K562 (cell line): ENCODE results near the gene SH2D3A. TPM values are rescaled to one million over a fixed set of nuclear protein-coding genes. Genes with fewer than 3 reads are reported as not detected.

Experiments used
- BDP1 ChIP-seq: IDR thresholded peaks from 3 replicates; pipeline ENCODE4 v1.6.1; 2011; ENCODE audit not compliant: insufficient read length, insufficient read depth
- CCAR2 ChIP-seq: fragments of 200-400 bp; formaldehyde crosslinking; IDR thresholded peaks from 2 replicates; pipeline ENCODE4 v1.6.1; 2017; ENCODE audit warnings: mild to moderate bottlenecking, low read depth, low read length
- CSDE1 ChIP-seq, 2 experiments: fragments of 450-650 bp; IDR thresholded peaks; 2 replicates each; pipeline ENCODE4 v1.6.1; 2016; ENCODE audit warnings: mild to moderate bottlenecking in 1 of 2
- CTBP1 ChIP-seq: fragments of 450-650 bp; IDR thresholded peaks from 2 replicates; pipeline ENCODE4 v1.6.1; 2016; ENCODE audit warnings: borderline replicate concordance
- DNMT1 ChIP-seq: fragments of 450-650 bp; IDR thresholded peaks from 2 replicates; pipeline ENCODE4 v1.6.1; 2016; ENCODE audit warnings: antibody characterized with exemption, mild to moderate bottlenecking
- JUN ChIP-seq, 2 experiments: sonication (generic) in 1 of 2; formaldehyde crosslinking in 1 of 2; IDR thresholded peaks; 2 replicates each; pipeline versions ENCODE4 v1.6.1 to v1.8.0; 2012 to 2022; ENCODE audit warnings: borderline replicate concordance in 2 of 2, mild to moderate bottlenecking in 2 of 2, improper control_type of control experiment in 1 of 2, low read depth in 1 of 2, low read length in 1 of 2, missing genetic modification reagents in 1 of 2
- MTA1 ChIP-seq: fragments of 450-650 bp; IDR thresholded peaks from 2 replicates; pipeline ENCODE4 v1.6.1; 2017; ENCODE audit warnings: borderline replicate concordance
- OTX1 ChIP-seq: fragments of 450-650 bp; formaldehyde crosslinking; IDR thresholded peaks from 2 replicates; pipeline ENCODE4 v1.4.0; 2022; ENCODE audit warnings: mild to moderate bottlenecking
- PCBP2 ChIP-seq: fragments of 200-400 bp; formaldehyde crosslinking; IDR thresholded peaks from 2 replicates; pipeline ENCODE4 v1.6.1; 2018; ENCODE audit warnings: low read length, low read depth, mild to moderate bottlenecking, moderate library complexity; ENCODE audit not compliant: poor library complexity, severe bottlenecking
- POLR2A ChIP-seq: fragments of 450-650 bp; conservative IDR thresholded peaks from 2 replicates; pipeline ENCODE4 v1.6.1; 2016
- RFX1 ChIP-seq: fragments of 450-650 bp; IDR thresholded peaks from 2 replicates; pipeline ENCODE4 v1.6.1; 2016; ENCODE audit warnings: mild to moderate bottlenecking, moderate library complexity
- SRSF3 ChIP-seq: fragments of 200-400 bp; formaldehyde crosslinking; IDR thresholded peaks from 2 replicates; pipeline ENCODE4 v1.6.1; 2016; ENCODE audit warnings: mild to moderate bottlenecking, low read length, moderate library complexity; ENCODE audit not compliant: insufficient read depth
- SRSF9 ChIP-seq: fragments of 200-400 bp; formaldehyde crosslinking; IDR thresholded peaks from 2 replicates; pipeline ENCODE4 v1.6.1; 2017; ENCODE audit warnings: low read depth, low read length, borderline replicate concordance
- TAF7 ChIP-seq: fragments of 450-650 bp; IDR thresholded peaks from 2 replicates; pipeline ENCODE4 v1.6.1; 2016; ENCODE audit warnings: missing genetic modification characterization, missing compliant biosample characterization
- TAL1 ChIP-seq: fragments of 450-650 bp; IDR thresholded peaks from 2 replicates; pipeline ENCODE4 v1.6.1; 2016; ENCODE audit warnings: mild to moderate bottlenecking
- TGIF2 ChIP-seq: sonication (generic); formaldehyde crosslinking; IDR thresholded peaks from 2 replicates; pipeline ENCODE4 v1.8.1; 2022; ENCODE audit warnings: mild to moderate bottlenecking, missing genetic modification reagents, moderate library complexity
- TRIM28 ChIP-seq: fragments of 450-650 bp; IDR thresholded peaks from 2 replicates; pipeline ENCODE4 v1.6.1; 2017
- ZFPM2 ChIP-seq: fragments of 250-450 bp; sonication (Bioruptor Pico); IDR thresholded peaks from 2 replicates; pipeline ENCODE4 v1.5.1; 2022; ENCODE audit warnings: mild to moderate bottlenecking
- ZNF384 ChIP-seq: IDR thresholded peaks from 2 replicates; pipeline ENCODE4 v1.6.1; 2012; ENCODE audit warnings: low read depth, low read length, improper control_type of control experiment
- ZNF57 ChIP-seq: fragments of 450-650 bp; formaldehyde crosslinking; IDR thresholded peaks from 2 replicates; pipeline ENCODE4 v1.4.0; 2020; ENCODE audit warnings: mild to moderate bottlenecking, moderate library complexity
- ZNF586 ChIP-seq: fragments of 450-650 bp; formaldehyde crosslinking; conservative IDR thresholded peaks from 2 replicates; pipeline ENCODE4 v1.4.0; 2020; ENCODE audit warnings: mild to moderate bottlenecking, moderate library complexity
- polyA plus RNA-seq, 8 experiments: library from polyadenylated mRNA; depleted of rRNA in 4 of 8; stranded (reverse) in 5 of 8; unstranded in 3 of 8; fragments of >200 nt; fragmentation: Nextera tagmentation in 2 of 8; fragmentation: Illumina TruSeq in 1 of 8; extraction: Ambion mirVana in 2 of 8; extraction: Trizol in 1 of 8; gene quantifications; 2 replicates each; pipeline versions ENCODE4 v1.2.1 to v1.2.3, GENCODE V29; 2011 to 2014; ENCODE audit warnings: inconsistent platforms in 1 of 8, missing spikeins in 1 of 8
- total RNA-seq, 7 experiments: library from RNA; depleted of rRNA in 6 of 7; stranded (reverse); fragments of >200 nt in 6 of 7; fragmentation: Illumina TruSeq in 2 of 7; extraction: Trizol in 2 of 7; gene quantifications; 2 replicates each; pipeline versions ENCODE4 v1.2.1 to v1.2.3, GENCODE V29; 2011 to 2021; ENCODE audit warnings: low replicate concordance in 1 of 7
- TF ChIP-seq, protein P1 (sequence below): sonication (generic); formaldehyde crosslinking; IDR thresholded peaks from 2 replicates; pipeline ENCODE4 v1.8.0; 2022; ENCODE audit warnings: mild to moderate bottlenecking, missing genetic modification reagents, borderline replicate concordance
- TF ChIP-seq, protein P2 (sequence below): fragments of 450-650 bp; formaldehyde crosslinking; IDR thresholded peaks from 2 replicates; pipeline ENCODE4 v1.4.0; 2020; ENCODE audit warnings: mild to moderate bottlenecking
- TF ChIP-seq, protein P3 (sequence below): fragments of 250-450 bp; sonication (Bioruptor Pico); IDR thresholded peaks from 2 replicates; pipeline ENCODE4 v1.5.0; 2021
- TF ChIP-seq, protein P4 (sequence below), 2 experiments: fragments of 450-650 bp; IDR thresholded peaks; 2 replicates each; pipeline ENCODE4 v1.6.1; 2016

The SH2D3A gene
- total and polyA plus RNA-seq, 9 of the 15 experiments (the other 6 are each of a cell fraction or from before 2014, with no cell fraction given), result 0.75 to 26.3 (median 8.9) TPM

DNA sequence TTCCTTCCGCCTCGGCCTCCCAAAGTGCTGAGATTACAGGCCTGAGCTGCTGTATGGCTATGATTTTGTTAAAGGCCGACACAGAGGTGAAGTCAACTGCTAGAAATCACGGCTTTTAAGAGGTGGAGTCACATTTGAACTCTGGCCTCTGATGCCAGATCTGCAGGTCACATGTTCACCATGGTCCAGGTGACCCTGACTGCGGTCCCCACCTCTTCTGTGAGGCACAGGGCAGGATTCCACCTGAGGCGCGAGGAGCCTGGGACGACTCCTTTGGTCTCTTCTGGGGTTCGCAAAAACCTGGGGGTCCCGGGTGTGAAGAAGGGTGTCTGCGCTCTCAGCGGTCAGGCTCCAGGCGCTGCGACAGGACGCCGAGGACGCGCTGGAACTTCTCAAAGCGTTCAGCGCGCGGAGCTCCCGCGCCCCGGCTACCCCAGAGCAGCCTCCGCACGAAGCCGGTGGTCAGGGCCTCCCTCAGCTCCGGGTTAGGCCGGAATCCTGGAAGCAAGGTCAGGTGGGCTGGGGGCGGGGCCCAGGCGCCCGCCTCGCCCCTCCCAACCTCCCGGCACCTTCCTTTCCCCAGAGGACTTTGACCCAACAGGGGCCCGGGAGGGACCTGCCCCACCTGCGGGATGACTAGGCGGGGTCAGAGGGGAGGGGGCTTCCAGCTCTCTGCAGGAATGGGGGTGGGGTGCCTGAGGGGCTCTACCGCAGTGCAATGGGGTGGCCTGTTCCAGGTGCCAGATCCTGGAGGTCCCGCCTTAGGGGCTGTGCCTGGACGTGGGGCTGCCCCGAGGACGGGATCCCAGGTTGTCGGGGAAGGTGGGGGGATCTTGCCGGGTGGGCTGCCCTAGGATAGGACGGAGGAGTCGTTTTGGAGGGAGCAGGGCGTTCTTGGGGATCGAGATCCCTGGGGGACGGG is 14.7 kb downstream of the SH2D3A start (continued):
- TF ChIP-seq JUN (IDR thresholded peaks at IDR 0.05; ENCODE audit: borderline replicate concordance, low read depth, low read length), result no peak
- peak; percentile 65; the same call in 1 of the 2 replicates for TF ChIP-seq JUN (CRISPR knock-in tag; IDR thresholded peaks at IDR 0.05; ENCODE audit: borderline replicate concordance)
- TF ChIP-seq SRSF3, result no peak
- TF ChIP-seq ZFPM2, result no peak
- no peak for TF ChIP-seq PCBP2
- TF ChIP-seq SRSF9, result no peak
- no peak for TF ChIP-seq TAF7
- TF ChIP-seq ZNF57, result no peak
- TF ChIP-seq, protein P1, sequence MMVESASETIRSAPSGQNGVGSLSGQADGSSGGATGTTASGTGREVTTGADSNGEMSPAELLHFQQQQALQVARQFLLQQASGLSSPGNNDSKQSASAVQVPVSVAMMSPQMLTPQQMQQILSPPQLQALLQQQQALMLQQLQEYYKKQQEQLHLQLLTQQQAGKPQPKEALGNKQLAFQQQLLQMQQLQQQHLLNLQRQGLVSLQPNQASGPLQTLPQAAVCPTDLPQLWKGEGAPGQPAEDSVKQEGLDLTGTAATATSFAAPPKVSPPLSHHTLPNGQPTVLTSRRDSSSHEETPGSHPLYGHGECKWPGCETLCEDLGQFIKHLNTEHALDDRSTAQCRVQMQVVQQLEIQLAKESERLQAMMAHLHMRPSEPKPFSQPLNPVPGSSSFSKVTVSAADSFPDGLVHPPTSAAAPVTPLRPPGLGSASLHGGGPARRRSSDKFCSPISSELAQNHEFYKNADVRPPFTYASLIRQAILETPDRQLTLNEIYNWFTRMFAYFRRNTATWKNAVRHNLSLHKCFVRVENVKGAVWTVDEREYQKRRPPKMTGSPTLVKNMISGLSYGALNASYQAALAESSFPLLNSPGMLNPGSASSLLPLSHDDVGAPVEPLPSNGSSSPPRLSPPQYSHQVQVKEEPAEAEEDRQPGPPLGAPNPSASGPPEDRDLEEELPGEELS, result no peak
- TF ChIP-seq CCAR2, result no peak
- TF ChIP-seq ZNF586 (CRISPR knock-in tag), result no peak
- no peak for TF ChIP-seq ZNF384
- no peak for TF ChIP-seq CSDE1 (IDR thresholded peaks at IDR 0.05)
- no peak for TF ChIP-seq MTA1
- TF ChIP-seq TAL1, result no peak
- TF ChIP-seq TRIM28, result no peak
- 0 out of 2 replicates have a peak, but pooled peaks have one; percentile 16 for TF ChIP-seq POLR2A
- TF ChIP-seq DNMT1, result no peak
- TF ChIP-seq OTX1 (CRISPR knock-in tag), result no peak
- no peak for TF ChIP-seq BDP1
- no peak for TF ChIP-seq RFX1
- TF ChIP-seq, protein P2, sequence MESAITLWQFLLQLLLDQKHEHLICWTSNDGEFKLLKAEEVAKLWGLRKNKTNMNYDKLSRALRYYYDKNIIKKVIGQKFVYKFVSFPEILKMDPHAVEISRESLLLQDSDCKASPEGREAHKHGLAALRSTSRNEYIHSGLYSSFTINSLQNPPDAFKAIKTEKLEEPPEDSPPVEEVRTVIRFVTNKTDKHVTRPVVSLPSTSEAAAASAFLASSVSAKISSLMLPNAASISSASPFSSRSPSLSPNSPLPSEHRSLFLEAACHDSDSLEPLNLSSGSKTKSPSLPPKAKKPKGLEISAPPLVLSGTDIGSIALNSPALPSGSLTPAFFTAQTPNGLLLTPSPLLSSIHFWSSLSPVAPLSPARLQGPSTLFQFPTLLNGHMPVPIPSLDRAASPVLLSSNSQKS (CRISPR knock-in tag), result no peak
- TF ChIP-seq, protein P3, sequence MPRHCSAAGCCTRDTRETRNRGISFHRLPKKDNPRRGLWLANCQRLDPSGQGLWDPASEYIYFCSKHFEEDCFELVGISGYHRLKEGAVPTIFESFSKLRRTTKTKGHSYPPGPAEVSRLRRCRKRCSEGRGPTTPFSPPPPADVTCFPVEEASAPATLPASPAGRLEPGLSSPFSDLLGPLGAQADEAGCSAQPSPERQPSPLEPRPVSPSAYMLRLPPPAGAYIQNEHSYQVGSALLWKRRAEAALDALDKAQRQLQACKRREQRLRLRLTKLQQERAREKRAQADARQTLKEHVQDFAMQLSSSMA (CRISPR knock-in tag), result no peak
- no peak for TF ChIP-seq CTBP1
- TF ChIP-seq, protein P4, sequence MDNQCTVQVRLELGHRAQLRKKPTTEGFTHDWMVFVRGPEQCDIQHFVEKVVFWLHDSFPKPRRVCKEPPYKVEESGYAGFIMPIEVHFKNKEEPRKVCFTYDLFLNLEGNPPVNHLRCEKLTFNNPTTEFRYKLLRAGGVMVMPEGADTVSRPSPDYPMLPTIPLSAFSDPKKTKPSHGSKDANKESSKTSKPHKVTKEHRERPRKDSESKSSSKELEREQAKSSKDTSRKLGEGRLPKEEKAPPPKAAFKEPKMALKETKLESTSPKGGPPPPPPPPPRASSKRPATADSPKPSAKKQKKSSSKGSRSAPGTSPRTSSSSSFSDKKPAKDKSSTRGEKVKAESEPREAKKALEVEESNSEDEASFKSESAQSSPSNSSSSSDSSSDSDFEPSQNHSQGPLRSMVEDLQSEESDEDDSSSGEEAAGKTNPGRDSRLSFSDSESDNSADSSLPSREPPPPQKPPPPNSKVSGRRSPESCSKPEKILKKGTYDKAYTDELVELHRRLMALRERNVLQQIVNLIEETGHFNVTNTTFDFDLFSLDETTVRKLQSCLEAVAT (IDR thresholded peaks at IDR 0.05), result no peak
- TF ChIP-seq TGIF2 (CRISPR knock-in tag), result peak; percentile 64; the same call in 1 of the 2 replicates
